Stimulated activated CD8-positive, alpha-beta memory T cell treated with anti-CD3 and anti-CD28 coated beads, Interleukin-12 subunit alpha, Interleukin-12 subunit beta, amount 100 ng/mL, for 24 hours (primary cell): ENCODE data around the gene ENOSF1.
A peak's percentile ranks its signal among the peaks of the same experiment; 100 is the strongest.
"Not testable (repeated sequence)": the region's sequence is repeated elsewhere in the genome, so short reads cannot be mapped to it uniquely, and the experiment has no call there.

Experiments used
- DNase-seq: peaks from one replicate; pipeline ENCODE4 v3.0.0-alpha.2; 2020; ENCODE audit errors: extremely low read depth

ENOSF1 gene, protein sequence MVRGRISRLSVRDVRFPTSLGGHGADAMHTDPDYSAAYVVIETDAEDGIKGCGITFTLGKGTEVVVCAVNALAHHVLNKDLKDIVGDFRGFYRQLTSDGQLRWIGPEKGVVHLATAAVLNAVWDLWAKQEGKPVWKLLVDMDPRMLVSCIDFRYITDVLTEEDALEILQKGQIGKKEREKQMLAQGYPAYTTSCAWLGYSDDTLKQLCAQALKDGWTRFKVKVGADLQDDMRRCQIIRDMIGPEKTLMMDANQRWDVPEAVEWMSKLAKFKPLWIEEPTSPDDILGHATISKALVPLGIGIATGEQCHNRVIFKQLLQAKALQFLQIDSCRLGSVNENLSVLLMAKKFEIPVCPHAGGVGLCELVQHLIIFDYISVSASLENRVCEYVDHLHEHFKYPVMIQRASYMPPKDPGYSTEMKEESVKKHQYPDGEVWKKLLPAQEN

GRCh38 chr18:712401-713134 lies at the start of gene ENOSF1:
Gene ENOSF1 (minus strand): TSS chr18:712630. CDS start chr18:712587, 43 bp downstream.
- DNase-seq, result peak; percentile 57

DNA sequence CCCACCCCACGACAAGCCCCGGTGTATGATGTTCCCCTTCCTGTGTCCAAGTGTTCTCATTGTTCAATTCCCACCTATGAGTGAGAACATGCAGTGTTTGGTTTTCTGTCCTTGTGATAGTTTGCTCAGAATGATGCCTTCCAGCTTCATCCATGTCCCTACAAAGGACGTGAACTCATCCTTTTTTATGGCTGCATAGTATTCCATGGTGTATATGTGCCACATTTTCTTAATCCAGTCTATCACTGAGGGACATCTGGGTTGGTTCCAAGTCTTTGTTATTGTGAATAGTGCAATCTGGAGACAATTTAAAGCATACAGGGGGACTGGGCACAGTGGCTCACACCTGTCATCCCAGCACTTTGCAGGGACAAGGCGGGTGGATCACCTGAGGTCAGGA lies 47.4 kb upstream of the ENOSF1 start:
- DNase-seq, result not testable (repeated sequence)

DNA sequence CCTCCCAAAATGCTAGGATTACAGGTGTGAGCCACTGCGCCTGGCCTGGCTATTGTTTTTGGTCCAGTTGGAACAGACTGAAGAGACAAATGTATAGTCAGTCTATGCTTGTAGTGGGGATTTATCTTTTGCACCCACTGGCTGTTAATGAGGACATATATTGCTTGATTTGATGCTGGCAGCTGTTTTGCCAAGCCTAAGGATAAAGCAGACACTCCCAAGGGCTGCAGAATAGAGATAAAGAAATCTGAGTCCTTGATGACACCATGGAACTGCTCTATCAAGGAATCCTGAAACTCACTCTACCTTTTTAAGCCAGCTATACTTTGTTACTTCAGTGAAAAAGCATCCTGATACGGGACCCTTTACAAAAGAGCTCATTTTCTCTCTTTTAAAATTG lies 43.1 kb upstream of the ENOSF1 start:
- no peak for DNase-seq

GRCh38 chr18:754656-755055 lies 42.2 kb upstream of the ENOSF1 start:
- no peak for DNase-seq

DNA sequence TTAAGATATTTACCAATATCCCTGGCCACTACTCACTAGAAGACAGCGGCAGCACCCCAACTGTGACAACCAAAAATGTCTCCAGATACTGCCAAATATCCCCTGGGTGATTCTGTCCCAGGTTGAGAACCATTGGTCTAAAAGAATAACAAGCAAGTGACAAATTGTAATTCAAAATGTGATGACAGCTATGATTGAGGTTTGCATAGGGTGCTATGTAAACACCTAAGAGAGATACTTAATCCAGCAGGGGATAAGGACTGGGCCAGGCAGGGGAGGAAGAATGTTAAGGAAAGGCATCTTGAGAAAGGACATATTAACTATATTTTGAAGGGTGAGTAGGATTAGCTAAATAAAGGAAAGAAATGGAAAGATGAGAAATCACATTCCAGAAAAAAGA lies 38.0 kb upstream of the ENOSF1 start:
- DNase-seq, result no peak

DNA sequence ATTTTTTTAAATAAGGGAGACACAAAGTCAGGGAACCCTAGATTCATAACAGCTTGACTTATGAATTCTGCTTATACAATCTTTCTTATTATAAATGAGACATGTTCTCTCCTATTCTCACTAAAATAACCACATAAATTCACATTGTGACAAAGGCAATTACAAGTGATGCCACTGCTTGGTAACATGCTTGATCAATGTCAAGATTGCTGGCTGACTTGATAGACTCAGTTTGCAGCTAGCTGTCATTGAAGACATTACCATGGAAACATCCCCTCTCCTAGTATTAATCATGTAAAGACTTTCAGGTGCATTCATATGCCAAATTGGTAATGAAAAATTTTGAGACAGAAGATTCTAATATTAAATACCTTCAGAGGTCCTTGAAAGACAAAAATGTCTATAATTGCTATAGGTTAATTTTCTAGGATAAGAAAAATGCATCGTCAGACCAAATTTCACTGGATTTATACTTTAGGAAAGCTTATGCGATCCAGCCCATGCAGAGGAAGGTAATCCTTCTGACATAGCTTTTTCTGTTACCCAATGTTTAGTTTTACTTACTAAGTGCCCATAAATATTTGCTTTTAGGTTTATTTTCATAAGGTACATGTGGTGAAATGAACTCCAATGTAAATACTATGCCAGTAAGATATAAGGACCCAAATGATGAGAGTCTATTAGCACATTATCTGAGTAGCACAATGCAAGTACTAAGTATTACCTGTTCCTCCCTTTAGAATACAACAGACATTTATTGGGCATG lies 32.6 kb upstream of the ENOSF1 start:
- no peak for DNase-seq

GRCh38 chr18:741931-742512 lies 29.6 kb upstream of the ENOSF1 start:
- DNase-seq, result no peak

DNA sequence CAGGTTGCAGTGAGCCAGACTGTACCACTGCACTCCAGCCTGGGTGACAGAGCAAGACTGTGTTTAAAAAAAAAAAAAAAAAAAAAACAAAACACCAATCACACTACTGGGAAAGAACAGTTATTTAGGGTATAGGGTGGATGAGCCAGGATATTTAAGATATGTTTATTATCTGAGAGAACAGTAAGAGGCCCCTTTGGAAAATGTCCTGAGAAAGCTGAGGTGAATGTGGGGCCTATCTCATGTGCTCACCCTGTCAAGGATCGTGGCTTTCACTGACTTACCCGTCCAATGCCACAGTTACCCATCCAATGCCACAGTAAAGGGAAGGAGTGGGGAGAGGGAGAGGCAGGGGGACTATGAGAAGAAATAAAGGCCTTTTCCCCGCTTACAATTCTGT lies 19.9 kb upstream of the ENOSF1 start:
- DNase-seq, result no peak

DNA sequence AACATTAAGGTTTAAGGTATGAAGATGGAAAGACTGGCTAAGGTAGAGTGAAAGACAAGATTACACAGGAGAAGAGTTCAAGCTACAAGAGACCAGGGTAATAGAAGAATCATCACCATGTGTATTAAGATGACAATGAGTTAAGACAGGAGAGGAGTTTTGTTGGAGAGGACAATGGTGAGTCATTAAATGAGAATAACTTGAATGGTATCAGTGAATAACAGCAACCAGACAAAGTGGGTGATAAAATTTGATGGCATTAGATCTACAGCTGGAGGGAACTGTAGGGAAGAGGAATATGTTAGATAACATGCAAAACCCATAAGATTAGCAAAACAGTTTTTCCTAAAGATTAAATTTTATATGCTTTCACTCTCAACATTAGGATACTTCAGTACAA lies 18.8 kb upstream of the ENOSF1 start:
- DNase-seq, result no peak

- DNase-seq, result no peak
Observed at GRCh38 chr18:730692-731091, 18.3 kb upstream of the ENOSF1 start.

DNA sequence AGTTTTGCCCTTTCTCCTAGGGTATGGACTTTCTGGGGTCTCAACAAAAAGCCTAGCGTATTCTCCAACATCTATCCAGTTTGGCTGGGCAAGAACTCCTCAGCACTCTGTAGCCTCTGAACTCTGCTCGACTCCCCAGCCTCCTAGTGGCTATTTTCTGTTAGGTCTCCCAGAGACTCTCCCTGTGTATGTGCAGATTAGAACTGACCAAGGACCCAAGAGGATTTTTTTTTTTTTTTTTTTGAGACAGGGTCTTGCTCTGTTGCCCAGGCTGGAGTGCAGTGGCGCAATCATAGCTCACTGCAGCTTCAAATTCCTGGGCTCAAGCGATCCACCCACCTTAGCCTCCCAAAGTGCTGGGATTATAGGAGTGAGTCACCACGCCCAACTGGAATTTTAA lies 17.7 kb upstream of the ENOSF1 start:
- not testable (repeated sequence) for DNase-seq

DNA sequence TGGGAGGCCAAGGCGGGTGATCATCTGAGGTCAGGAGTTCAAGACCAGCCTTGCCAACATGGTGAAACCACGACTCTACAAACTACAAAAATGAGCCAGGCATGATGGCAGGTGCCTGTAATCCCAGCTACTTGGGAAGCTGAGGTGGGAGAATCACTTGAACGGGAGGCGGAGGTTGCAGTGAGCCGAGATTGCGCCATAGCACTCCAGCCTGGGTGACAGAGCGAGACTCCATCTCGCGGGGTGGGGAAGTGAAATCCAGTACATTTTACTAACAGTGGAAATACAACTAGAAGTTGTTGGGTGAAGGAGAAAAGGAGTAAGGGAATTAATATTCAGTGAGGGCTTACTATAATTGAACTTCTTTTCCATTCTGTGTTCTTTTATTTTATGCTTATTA lies 13.2 kb upstream of the ENOSF1 start:
- no peak for DNase-seq

DNA sequence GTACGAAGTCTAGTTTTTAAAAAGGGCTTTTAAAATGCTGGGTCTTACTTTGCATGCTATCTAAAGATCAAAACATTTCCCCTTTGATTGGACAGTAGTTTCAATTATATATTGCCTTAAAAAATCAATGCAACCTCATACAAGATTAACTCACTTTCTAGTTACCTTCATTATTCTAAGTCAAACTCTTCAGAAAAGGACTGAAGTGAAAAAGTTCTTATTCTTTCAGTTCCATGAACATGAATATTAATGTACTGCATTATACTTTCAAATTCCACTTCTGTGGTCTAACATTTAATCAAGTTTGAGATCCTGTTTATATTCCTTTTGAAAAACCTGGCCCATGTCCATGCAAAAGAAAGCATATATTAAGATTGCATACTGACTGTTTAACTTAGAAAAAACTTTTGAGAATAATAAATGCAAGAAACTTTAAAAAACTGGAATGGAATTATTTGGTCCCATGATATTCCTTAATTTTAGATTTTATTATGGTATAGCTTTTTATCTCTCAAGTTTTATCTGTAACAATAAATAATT lies 11.2 kb upstream of the ENOSF1 start:
- no peak for DNase-seq

- no peak for DNase-seq
Observed at GRCh38 chr18:717003-717402, 4.6 kb upstream of the ENOSF1 start.

GRCh38 chr18:715626-716025 lies 3.2 kb upstream of the ENOSF1 start:
- no peak for DNase-seq

GRCh38 chr18:713135-713490 lies 683 bp upstream of the ENOSF1 start:
- DNase-seq, result no peak

- DNase-seq, result peak; percentile 28
Observed at GRCh38 chr18:711657-712400, 601 bp downstream of the ENOSF1 start.

- DNase-seq, result no peak
Observed at GRCh38 chr18:711310-711656, 1.1 kb downstream of the ENOSF1 start.

DNA sequence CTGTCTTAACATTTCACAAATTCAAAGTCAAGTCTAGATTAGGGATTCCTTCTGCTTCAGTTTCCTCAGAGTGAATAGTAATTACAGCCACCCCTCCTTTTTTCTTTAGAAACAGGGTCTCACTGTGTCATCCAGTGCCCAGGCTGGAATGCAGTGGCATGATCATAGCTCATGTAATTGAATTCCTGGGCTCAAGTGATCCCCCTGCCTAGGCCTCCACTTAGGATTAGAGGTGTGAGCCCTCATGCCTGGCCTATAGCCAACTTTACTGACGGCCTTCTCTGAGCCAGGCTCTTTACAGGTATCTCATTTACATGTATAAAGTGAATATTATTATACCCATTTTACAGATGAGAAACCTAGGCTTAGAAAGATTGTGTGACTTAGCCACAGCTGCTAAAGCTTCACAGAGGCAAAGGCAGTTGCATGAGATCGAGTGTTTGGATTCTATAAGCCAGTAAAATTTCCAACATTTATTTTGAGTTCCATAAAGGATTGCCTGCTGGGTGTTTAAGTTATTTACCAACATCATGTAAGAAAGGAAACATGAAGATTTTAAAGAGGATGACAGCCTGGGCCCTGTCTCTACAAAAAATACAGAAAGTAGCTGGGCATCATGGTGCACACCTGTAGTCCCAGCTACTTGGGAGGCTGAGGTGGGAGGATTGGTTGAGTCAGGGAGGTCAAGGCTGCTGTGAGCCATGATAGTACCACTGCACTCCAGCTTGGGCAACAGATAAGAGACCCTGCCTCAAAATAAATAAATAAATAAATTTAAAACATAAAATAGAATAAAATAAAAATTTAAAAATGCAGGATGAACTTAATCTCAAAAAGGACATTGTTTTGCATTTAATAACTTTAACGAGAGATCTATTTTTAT lies 1.8 kb downstream of the ENOSF1 start:
- no peak for DNase-seq

DNA sequence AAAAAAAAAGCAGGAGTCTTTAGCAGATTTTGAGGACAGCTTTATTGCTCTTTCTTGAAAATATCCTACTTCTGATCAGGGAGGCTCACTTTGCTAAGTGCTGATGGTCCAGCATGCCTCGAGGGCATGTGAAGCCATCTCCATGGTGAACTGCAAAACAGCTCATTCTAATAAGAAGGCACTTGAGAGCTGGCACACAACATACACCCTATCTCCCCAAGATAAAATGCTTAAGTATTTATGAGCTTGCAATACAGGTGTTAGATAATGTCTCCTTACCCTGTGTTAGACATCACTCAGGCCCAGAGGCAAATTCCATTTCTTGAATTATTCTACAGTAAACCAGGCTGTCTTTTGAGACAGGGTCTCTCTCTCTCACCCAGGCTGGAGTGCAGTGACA lies 2.7 kb downstream of the ENOSF1 start:
- no peak for DNase-seq
